ENCODE measurements around the gene NAV1.

Gene NAV1

GRCh38 chr1:201556841-201557571 lies 18.1 kb downstream of the NAV1 start:
- TF ChIP-seq CTCF (IDR thresholded peaks at IDR 0.05; ENCODE audit: insufficient read depth, missing control alignments) = no peak
- FAIRE-seq (no peak), DNase-seq (ENCODE audit: insufficient read length, low spot score) (no peak)

GRCh38 chr1:201557572-201557958 lies 18.6 kb downstream of the NAV1 start:
- DNase-seq (ENCODE audit: insufficient read length, low spot score) (no peak), FAIRE-seq (no peak)
- TF ChIP-seq CTCF (IDR thresholded peaks at IDR 0.05; ENCODE audit: insufficient read depth, missing control alignments) = no peak

GRCh38 chr1:201559679-201560162 lies 20.8 kb downstream of the NAV1 start:
- DNase-seq (ENCODE audit: insufficient read length, low spot score) = peak; percentile 95
- peak; percentile 100 for TF ChIP-seq CTCF (IDR thresholded peaks at IDR 0.05; ENCODE audit: insufficient read depth, missing control alignments)
- FAIRE-seq = peak; percentile 75

GRCh38 chr1:201560328-201561194 lies 21.6 kb downstream of the NAV1 start:
- no peak for DNase-seq (ENCODE audit: insufficient read length, low spot score)

GRCh38 chr1:201561195-201561564 lies 22.3 kb downstream of the NAV1 start:
- FAIRE-seq = no peak
- no peak for TF ChIP-seq CTCF (IDR thresholded peaks at IDR 0.05; ENCODE audit: insufficient read depth, missing control alignments)
- DNase-seq (ENCODE audit: insufficient read length, low spot score) = no peak

More at GRCh38 chr1:201560328-201561194, 21.6 kb downstream of the NAV1 start:
- no peak for TF ChIP-seq CTCF (IDR thresholded peaks at IDR 0.05; ENCODE audit: insufficient read depth, missing control alignments)
- FAIRE-seq = no peak

- DNase-seq (ENCODE audit: insufficient read length, low spot score) (no peak), FAIRE-seq (no peak)
- no peak for TF ChIP-seq CTCF (IDR thresholded peaks at IDR 0.05; ENCODE audit: insufficient read depth, missing control alignments)
Observed at GRCh38 chr1:201561601-201562000, 22.7 kb downstream of the NAV1 start.
